NCI-H510A (cell line): ENCODE data around the gene MAN1A1.

Source experiments
- DNase-seq: peaks from one replicate; lab custom pipeline; 2025; lab: John Stamatoyannopoulos, UW

The MAN1A1 gene

GRCh38 chr6:119140196-119141140, 209.1 kb downstream of the MAN1A1 start:
- no peak for DNase-seq

GRCh38 chr6:119138906-119139541, 210.5 kb downstream of the MAN1A1 start:
- DNase-seq: no peak

GRCh38 chr6:119137194-119138072, 212.1 kb downstream of the MAN1A1 start:
- no peak for DNase-seq

GRCh38 chr6:119134752-119135151, 214.8 kb downstream of the MAN1A1 start:
- no peak for DNase-seq

- no peak for DNase-seq
Observed at GRCh38 chr6:119133400-119133799, 216.2 kb downstream of the MAN1A1 start.

- DNase-seq: no peak
Observed at GRCh38 chr6:119132261-119132981, 217.1 kb downstream of the MAN1A1 start.

GRCh38 chr6:119129968-119130484, 219.5 kb downstream of the MAN1A1 start:
- DNase-seq: no peak

DNA sequence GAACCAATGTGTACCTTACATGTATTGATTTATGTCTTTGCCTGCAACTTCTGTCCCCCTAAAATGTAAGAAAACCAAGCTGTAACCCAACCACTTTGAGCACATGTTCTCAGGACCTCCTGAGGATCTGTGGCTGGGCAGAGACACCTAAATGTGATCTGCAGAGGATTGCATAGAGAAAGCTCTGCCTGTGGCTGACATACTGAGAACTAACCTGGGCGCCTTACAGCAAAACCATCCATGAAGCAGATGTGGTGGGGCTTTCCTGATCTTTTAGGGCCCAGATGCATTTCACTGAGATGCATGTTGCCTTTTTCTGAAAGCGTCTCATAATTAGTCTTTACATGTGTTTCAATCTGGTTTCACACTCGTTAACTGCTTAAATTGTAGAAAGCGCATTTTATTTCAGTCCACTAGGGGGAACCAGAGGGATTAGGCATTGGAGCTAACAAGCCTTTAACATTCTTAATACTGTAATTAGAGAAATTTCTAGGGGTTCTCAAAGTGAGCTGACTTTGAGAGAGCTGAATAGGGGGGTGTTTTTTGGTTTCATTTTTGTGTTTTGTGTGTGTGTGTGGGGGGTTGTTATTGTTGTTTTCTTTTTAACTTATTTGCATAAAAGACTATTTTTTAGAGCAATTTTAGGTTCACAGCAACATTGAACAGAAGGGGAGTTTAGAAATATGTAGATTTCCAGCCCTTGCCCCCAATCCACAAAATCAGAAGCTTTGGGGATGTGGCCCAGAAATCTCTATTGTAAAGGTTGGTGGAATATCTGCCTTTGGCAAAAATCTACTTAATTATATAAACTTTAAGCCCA, 220.2 kb downstream of the MAN1A1 start:
- peak; percentile 22 for DNase-seq

GRCh38 chr6:119128252-119128912, 221.2 kb downstream of the MAN1A1 start:
- no peak for DNase-seq

GRCh38 chr6:119127627-119128026, 221.9 kb downstream of the MAN1A1 start:
- DNase-seq: no peak
